ENCODE measurements around the gene BRS3.

DNA sequence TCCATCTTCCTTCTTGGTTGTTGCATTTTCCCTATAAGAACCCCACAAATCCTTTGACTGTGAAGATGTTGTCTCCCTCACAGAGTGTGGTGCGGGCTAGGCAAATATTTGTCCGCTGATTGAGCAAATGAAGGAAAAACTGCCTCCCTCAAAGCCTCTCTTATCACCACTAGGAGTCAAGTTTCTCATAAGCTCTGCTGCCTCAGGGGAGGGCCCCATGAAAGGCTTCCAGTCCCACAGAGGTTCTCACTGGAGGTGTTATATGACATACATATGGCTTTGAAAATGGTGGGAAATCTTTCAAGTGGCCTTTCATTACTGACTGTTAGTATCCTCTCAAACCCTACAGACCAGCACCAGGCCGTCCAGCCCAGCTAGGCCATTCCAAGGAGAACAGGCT lies 53.5 kb downstream of the BRS3 start:
- TF ChIP-seq CTCF (IDR thresholded peaks at IDR 0.05) (no peak), POLR2AphosphoS5 (IDR thresholded peaks at IDR 0.05; ENCODE audit: low read depth, low read length) (no peak), TCF7L2 (IDR thresholded peaks at IDR 0.05; ENCODE audit: low read depth, low read length) (no peak), SIN3A (IDR thresholded peaks at IDR 0.05; ENCODE audit: borderline replicate concordance, insufficient read depth, low read depth, low read length) (no peak)
- TF ChIP-seq, protein P1, sequence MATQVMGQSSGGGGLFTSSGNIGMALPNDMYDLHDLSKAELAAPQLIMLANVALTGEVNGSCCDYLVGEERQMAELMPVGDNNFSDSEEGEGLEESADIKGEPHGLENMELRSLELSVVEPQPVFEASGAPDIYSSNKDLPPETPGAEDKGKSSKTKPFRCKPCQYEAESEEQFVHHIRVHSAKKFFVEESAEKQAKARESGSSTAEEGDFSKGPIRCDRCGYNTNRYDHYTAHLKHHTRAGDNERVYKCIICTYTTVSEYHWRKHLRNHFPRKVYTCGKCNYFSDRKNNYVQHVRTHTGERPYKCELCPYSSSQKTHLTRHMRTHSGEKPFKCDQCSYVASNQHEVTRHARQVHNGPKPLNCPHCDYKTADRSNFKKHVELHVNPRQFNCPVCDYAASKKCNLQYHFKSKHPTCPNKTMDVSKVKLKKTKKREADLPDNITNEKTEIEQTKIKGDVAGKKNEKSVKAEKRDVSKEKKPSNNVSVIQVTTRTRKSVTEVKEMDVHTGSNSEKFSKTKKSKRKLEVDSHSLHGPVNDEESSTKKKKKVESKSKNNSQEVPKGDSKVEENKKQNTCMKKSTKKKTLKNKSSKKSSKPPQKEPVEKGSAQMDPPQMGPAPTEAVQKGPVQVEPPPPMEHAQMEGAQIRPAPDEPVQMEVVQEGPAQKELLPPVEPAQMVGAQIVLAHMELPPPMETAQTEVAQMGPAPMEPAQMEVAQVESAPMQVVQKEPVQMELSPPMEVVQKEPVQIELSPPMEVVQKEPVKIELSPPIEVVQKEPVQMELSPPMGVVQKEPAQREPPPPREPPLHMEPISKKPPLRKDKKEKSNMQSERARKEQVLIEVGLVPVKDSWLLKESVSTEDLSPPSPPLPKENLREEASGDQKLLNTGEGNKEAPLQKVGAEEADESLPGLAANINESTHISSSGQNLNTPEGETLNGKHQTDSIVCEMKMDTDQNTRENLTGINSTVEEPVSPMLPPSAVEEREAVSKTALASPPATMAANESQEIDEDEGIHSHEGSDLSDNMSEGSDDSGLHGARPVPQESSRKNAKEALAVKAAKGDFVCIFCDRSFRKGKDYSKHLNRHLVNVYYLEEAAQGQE (IDR thresholded peaks at IDR 0.05; ENCODE audit: insufficient read depth in 1 of 2, low read depth in 2 of 2, low read length in 1 of 2): no peak

Measured in Panc1 (cell line).